Measurements from ENCODE around the gene SLC2A9. TPM values are rescaled to one million over a fixed set of nuclear protein-coding genes. Genes with fewer than 3 reads are reported as not detected.

Gene SLC2A9
- total and polyA plus RNA-seq, 2 donors (not counting 3 experiments of a cell fraction or from before 2014, with no cell fraction given) = 1.6 to 1.8 TPM

DNA sequence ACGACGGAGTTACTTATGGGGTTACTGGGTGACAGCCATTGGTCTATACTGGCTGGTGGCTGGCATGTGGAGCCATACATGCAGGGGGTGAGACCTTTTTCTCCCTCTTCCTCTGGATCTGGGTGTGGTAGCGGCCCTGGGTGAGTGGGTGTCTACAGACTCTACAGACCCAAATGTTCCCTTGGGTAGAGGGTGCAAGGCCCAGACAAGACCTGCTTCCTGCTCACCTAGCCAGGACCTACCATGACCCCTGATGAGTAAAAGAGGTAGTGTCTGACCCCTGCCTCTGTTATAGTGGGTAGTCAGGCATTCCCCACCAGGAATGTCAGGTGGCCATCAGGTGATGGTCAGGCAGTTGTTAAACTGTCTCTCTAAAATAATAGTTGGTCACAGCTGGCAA lies 66.8 kb downstream of the SLC2A9 start:
- Histone ChIP-seq H3K27me3 (ENCODE audit: control insufficient read depth in 2 of 2, insufficient read depth in 2 of 2, low read length in 2 of 2) (no peaks in the 10 kb centered on the region), H3K9me1 (replicated peaks; ENCODE audit: control insufficient read depth, extremely low read depth, insufficient read depth, low read length) (no peaks in the 10 kb centered on the region), H3K4me3 (replicated peaks in 1 of 3; ENCODE audit: insufficient read depth in 1 of 3, low read depth in 1 of 3, low read length in 3 of 3) (no peak overlapping the region), H3K4me2 (ENCODE audit: insufficient read depth, low read length) (no peak overlapping the region), H3K79me2 (ENCODE audit: control insufficient read depth, insufficient read depth, low read length) (no peaks in the 10 kb centered on the region), H4K20me1 (replicated peaks; ENCODE audit: control insufficient read depth, extremely low read depth, insufficient read depth, low read length) (no peaks in the 10 kb centered on the region), H3K36me3 (ENCODE audit: control insufficient read depth in 2 of 2, extremely low read depth in 1 of 2, insufficient read depth in 2 of 2, low read length in 2 of 2) (no peaks in the 10 kb centered on the region), H2AFZ (ENCODE audit: low read depth, low read length) (no peak overlapping the region), H3K9me3 (replicated peaks; ENCODE audit: control insufficient read depth, insufficient read depth, low read length) (no peaks in the 10 kb centered on the region), H3K4me1 (ENCODE audit: control insufficient read depth, extremely low read depth, insufficient read depth, low read length) (no peaks in the 10 kb centered on the region), H3K27ac (ENCODE audit: insufficient read depth, low read depth, low read length) (no peak overlapping the region), H3K9ac (replicated peaks; ENCODE audit: extremely low read depth, insufficient read depth, low read length) (no peak overlapping the region)
- CTCF ChIA-PET = no interaction called here
- POLR2A ChIA-PET = no interaction called here
- dilution Hi-C loops (cut with MboI; ENCODE audit: extremely low pct_ligation_motif_present, low sequenced_read_pairs) (no loop called here), intact Hi-C loops (cut with micrococcal nuclease) (no loop called here)
- DNase-seq (ENCODE audit: low read depth, low spot score) = no peak
- BruUV-seq (replicated peaks) = no TSS peak
- TF ChIP-seq FOS (IDR thresholded peaks at IDR 0.05; ENCODE audit: borderline replicate concordance, insufficient read depth, low read length) = no peak
- TF ChIP-seq, protein P1, sequence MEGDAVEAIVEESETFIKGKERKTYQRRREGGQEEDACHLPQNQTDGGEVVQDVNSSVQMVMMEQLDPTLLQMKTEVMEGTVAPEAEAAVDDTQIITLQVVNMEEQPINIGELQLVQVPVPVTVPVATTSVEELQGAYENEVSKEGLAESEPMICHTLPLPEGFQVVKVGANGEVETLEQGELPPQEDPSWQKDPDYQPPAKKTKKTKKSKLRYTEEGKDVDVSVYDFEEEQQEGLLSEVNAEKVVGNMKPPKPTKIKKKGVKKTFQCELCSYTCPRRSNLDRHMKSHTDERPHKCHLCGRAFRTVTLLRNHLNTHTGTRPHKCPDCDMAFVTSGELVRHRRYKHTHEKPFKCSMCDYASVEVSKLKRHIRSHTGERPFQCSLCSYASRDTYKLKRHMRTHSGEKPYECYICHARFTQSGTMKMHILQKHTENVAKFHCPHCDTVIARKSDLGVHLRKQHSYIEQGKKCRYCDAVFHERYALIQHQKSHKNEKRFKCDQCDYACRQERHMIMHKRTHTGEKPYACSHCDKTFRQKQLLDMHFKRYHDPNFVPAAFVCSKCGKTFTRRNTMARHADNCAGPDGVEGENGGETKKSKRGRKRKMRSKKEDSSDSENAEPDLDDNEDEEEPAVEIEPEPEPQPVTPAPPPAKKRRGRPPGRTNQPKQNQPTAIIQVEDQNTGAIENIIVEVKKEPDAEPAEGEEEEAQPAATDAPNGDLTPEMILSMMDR (IDR thresholded peaks at IDR 0.05; ENCODE audit: extremely low read depth in 1 of 2, insufficient read depth in 1 of 2, low read depth in 1 of 2, low read length in 2 of 2) = no peak
- no peak for FAIRE-seq

DNA sequence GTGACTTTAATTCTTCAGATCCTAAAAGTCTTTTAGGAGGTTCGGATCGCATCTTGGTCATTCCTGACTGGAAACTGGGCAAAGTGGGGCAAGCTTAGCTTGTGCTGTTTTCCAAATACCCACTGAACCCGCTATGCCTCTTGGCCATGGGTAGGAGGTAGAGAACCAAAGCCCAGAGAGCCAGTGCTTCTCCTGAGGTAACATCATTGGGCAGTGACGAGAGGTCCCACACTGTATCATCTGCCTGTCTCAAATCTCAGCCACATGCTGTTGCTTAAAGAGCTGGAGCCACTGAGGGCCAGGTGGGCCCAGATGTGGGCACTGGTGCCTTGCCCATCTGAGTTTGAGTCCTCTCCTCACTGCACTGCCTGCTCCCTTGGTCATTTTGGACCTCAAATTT lies 68.2 kb downstream of the SLC2A9 start:
- no TSS peak for BruUV-seq (replicated peaks)
- TF ChIP-seq, protein P2, sequence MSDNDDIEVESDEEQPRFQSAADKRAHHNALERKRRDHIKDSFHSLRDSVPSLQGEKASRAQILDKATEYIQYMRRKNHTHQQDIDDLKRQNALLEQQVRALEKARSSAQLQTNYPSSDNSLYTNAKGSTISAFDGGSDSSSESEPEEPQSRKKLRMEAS (IDR thresholded peaks at IDR 0.05; ENCODE audit: insufficient read depth, insufficient read length) = no peak
- TF ChIP-seq EZH2 (IDR thresholded peaks at IDR 0.05; ENCODE audit: borderline replicate concordance, low read depth, low read length, severe bottlenecking) = no peak
- TF ChIP-seq, protein P1 (IDR thresholded peaks at IDR 0.05; ENCODE audit: extremely low read depth in 1 of 2, insufficient read depth in 1 of 2, low read depth in 1 of 2, low read length in 2 of 2) = no peak
- no peak for TF ChIP-seq POLR2A (IDR thresholded peaks at IDR 0.05; ENCODE audit: low read depth, low read length)
- TF ChIP-seq GATA2 (IDR thresholded peaks at IDR 0.05; ENCODE audit: insufficient read depth, insufficient read length, low read depth, low read length) = no peak
- no peak for TF ChIP-seq POLR2AphosphoS5 (IDR thresholded peaks at IDR 0.05; ENCODE audit: insufficient read depth, low read depth, low read length)
- TF ChIP-seq MYC (IDR thresholded peaks at IDR 0.05; ENCODE audit: low read depth, low read length) = no peak
- no peak for TF ChIP-seq FOS (IDR thresholded peaks at IDR 0.05; ENCODE audit: borderline replicate concordance, insufficient read depth, low read length)
- no peak for TF ChIP-seq JUN (IDR thresholded peaks at IDR 0.05; ENCODE audit: borderline replicate concordance, insufficient read depth, insufficient read length, low read depth)
- H3K79me2 ChIP-seq (ENCODE audit: control insufficient read depth, insufficient read depth, low read length) = no peaks in the 10 kb centered on the region
- ChIA-PET POLR2A (no interaction called here), CTCF (interaction anchor here (2.9 kb wide), 1 partner anchor 62 kb away, joined by 7 read pairs; no protein-coding TSS in a partner anchor)
- H2AFZ ChIP-seq (ENCODE audit: low read depth, low read length) = no peak overlapping the region
- no peaks in the 10 kb centered on the region for H3K9me3 ChIP-seq (replicated peaks; ENCODE audit: control insufficient read depth, insufficient read depth, low read length)
- dilution Hi-C loops (cut with MboI; ENCODE audit: extremely low pct_ligation_motif_present, low sequenced_read_pairs) = no loop called here
- H3K27ac ChIP-seq (ENCODE audit: insufficient read depth, low read depth, low read length) = no peak overlapping the region
- no peaks in the 10 kb centered on the region for H3K36me3 ChIP-seq (ENCODE audit: control insufficient read depth in 2 of 2, extremely low read depth in 1 of 2, insufficient read depth in 2 of 2, low read length in 2 of 2)
- H3K9me1 ChIP-seq (replicated peaks; ENCODE audit: control insufficient read depth, extremely low read depth, insufficient read depth, low read length) = no peaks in the 10 kb centered on the region
- intact Hi-C loops (cut with micrococcal nuclease) = no loop called here
- H3K4me2 ChIP-seq (ENCODE audit: insufficient read depth, low read length) = no peak overlapping the region
- H3K4me3 ChIP-seq (replicated peaks in 1 of 3; ENCODE audit: insufficient read depth in 1 of 3, low read depth in 1 of 3, low read length in 3 of 3) = no peak overlapping the region
- H3K9ac ChIP-seq (replicated peaks; ENCODE audit: extremely low read depth, insufficient read depth, low read length) = no peak overlapping the region
- H3K27me3 ChIP-seq (ENCODE audit: control insufficient read depth in 2 of 2, insufficient read depth in 2 of 2, low read length in 2 of 2) = no peaks in the 10 kb centered on the region
- H3K4me1 ChIP-seq (ENCODE audit: control insufficient read depth, extremely low read depth, insufficient read depth, low read length) = no peaks in the 10 kb centered on the region
- no peak for FAIRE-seq
- H4K20me1 ChIP-seq (replicated peaks; ENCODE audit: control insufficient read depth, extremely low read depth, insufficient read depth, low read length) = no peaks in the 10 kb centered on the region
- DNase-seq (ENCODE audit: low read depth, low spot score) = no peak
